ENCODE measurements around the gene AFF1. TPM values are rescaled to one million over a fixed set of nuclear protein-coding genes. Genes with fewer than 3 reads are reported as not detected.

Gene AFF1
- total RNA-seq, 2 experiments from 2014 or later, result 42.3 to 67.5 TPM

- peaks cover 19% of the 10 kb centered on the region for H3K4me1 Mint-ChIP-seq
- H3K4me3 Mint-ChIP-seq, result no peak overlapping the region
- H3K36me3 Mint-ChIP-seq, result no peaks in the 10 kb centered on the region
- peaks cover 4% of the 10 kb centered on the region for H3K27me3 Mint-ChIP-seq
- no peaks in the 10 kb centered on the region for H3K9me3 Mint-ChIP-seq (ENCODE audit: low read depth)
- CTCF ChIA-PET, result interaction anchor here (1.1 to 2.7 kb wide), 2 partner anchors 12 to 14 kb away, joined by 3 to 14 read pairs; no protein-coding TSS in a partner anchor
- ATAC-seq, result no peak
- peak overlapping the region; percentile 29 for H3K27ac Mint-ChIP-seq
- no peak for DNase-seq
These were observed 26.6 kb upstream of the AFF1 start for GRCh38 chr4:86908251-86908657.

- CTCF ChIA-PET, result interaction anchor here (0.7 to 2.7 kb wide), 2 partner anchors 12 to 356 kb away, joined by 6 to 14 read pairs; no protein-coding TSS in a partner anchor
- peaks cover 14% of the 10 kb centered on the region for H3K4me1 Mint-ChIP-seq
- H3K36me3 Mint-ChIP-seq, result no peaks in the 10 kb centered on the region
- H3K9me3 Mint-ChIP-seq (ENCODE audit: low read depth), result no peaks in the 10 kb centered on the region
- no peak overlapping the region for H3K4me3 Mint-ChIP-seq
- no peak overlapping the region for H3K27ac Mint-ChIP-seq
- no peaks in the 10 kb centered on the region for H3K27me3 Mint-ChIP-seq
- DNase-seq, result no peak
- ATAC-seq, result no peak
These were observed 25.1 kb upstream of the AFF1 start for GRCh38 chr4:86909546-86910295.

- no peaks in the 10 kb centered on the region for H3K9me3 Mint-ChIP-seq (ENCODE audit: low read depth)
- peaks cover 14% of the 10 kb centered on the region for H3K4me1 Mint-ChIP-seq
- ATAC-seq (no peak), DNase-seq (no peak)
- no peak overlapping the region for H3K27ac Mint-ChIP-seq
- CTCF ChIA-PET, result interaction anchor here (2.7 kb wide), 1 partner anchor 12 kb away, joined by 14 read pairs; no protein-coding TSS in a partner anchor
- H3K27me3 Mint-ChIP-seq, result no peaks in the 10 kb centered on the region
- H3K4me3 Mint-ChIP-seq, result no peak overlapping the region
- no peaks in the 10 kb centered on the region for H3K36me3 Mint-ChIP-seq
These were observed 24.4 kb upstream of the AFF1 start for GRCh38 chr4:86910369-86910768.

GRCh38 chr4:86910820-86911684, 23.8 kb upstream of the AFF1 start:
- Mint-ChIP-seq H3K9me3 (ENCODE audit: low read depth) (no peaks in the 10 kb centered on the region), H3K27ac (no peak overlapping the region)
- CTCF ChIA-PET, result interaction anchor here (0.7 kb wide), 1 partner anchor 12 kb away, joined by 3 read pairs; no protein-coding TSS in a partner anchor

GRCh38 chr4:86916392-86916791, 18.4 kb upstream of the AFF1 start:
- CTCF ChIA-PET, result no interaction called here
- DNase-seq, result no peak
- no peak overlapping the region for H3K4me3 Mint-ChIP-seq
- no peaks in the 10 kb centered on the region for H3K36me3 Mint-ChIP-seq
- H3K27me3 Mint-ChIP-seq, result no peaks in the 10 kb centered on the region
- H3K4me1 Mint-ChIP-seq, result peaks cover 5% of the 10 kb centered on the region
- no peak overlapping the region for H3K27ac Mint-ChIP-seq
- no peak for ATAC-seq
- no peaks in the 10 kb centered on the region for H3K9me3 Mint-ChIP-seq (ENCODE audit: low read depth)

More at GRCh38 chr4:86910820-86911684, 23.8 kb upstream of the AFF1 start:
- DNase-seq (no peak), ATAC-seq (no peak)
- no peaks in the 10 kb centered on the region for H3K36me3 Mint-ChIP-seq
- H3K4me3 Mint-ChIP-seq, result no peak overlapping the region
- no peaks in the 10 kb centered on the region for H3K27me3 Mint-ChIP-seq
- H3K4me1 Mint-ChIP-seq, result peaks cover 12% of the 10 kb centered on the region

- Mint-ChIP-seq H3K27ac (no peak overlapping the region), H3K27me3 (no peaks in the 10 kb centered on the region), H3K9me3 (ENCODE audit: low read depth) (no peaks in the 10 kb centered on the region), H3K36me3 (no peaks in the 10 kb centered on the region), H3K4me3 (no peak overlapping the region), H3K4me1 (peaks cover 5% of the 10 kb centered on the region)
- ATAC-seq, result no peak
- CTCF ChIA-PET, result no interaction called here
- DNase-seq, result no peak
These were observed 17.4 kb upstream of the AFF1 start for GRCh38 chr4:86917212-86918039.

- H3K36me3 Mint-ChIP-seq, result no peaks in the 10 kb centered on the region
- CTCF ChIA-PET, result interaction anchor here (0.7 to 7.2 kb wide), 4 partner anchors 13 to 420 kb away, joined by 3 to 123 read pairs (median 4); no protein-coding TSS in a partner anchor
- no peaks in the 10 kb centered on the region for H3K27me3 Mint-ChIP-seq
- no peak overlapping the region for H3K4me3 Mint-ChIP-seq
- no peaks in the 10 kb centered on the region for H3K9me3 Mint-ChIP-seq (ENCODE audit: low read depth)
- DNase-seq, result no peak
- no peak for ATAC-seq
- H3K27ac Mint-ChIP-seq, result no peak overlapping the region
- H3K4me1 Mint-ChIP-seq, result peaks cover 5% of the 10 kb centered on the region
These were observed 16.2 kb upstream of the AFF1 start for GRCh38 chr4:86918539-86919072.

GRCh38 chr4:86919561-86920223, 15.1 kb upstream of the AFF1 start:
- ATAC-seq, result no peak
- Mint-ChIP-seq H3K27ac (no peak overlapping the region), H3K4me1 (peaks cover 5% of the 10 kb centered on the region), H3K36me3 (no peaks in the 10 kb centered on the region), H3K27me3 (no peaks in the 10 kb centered on the region), H3K9me3 (ENCODE audit: low read depth) (no peaks in the 10 kb centered on the region), H3K4me3 (no peak overlapping the region)
- CTCF ChIA-PET, result interaction anchor here (0.7 to 7.2 kb wide), 6 partner anchors 11 to 230 kb away, joined by 3 to 123 read pairs (median 4); no protein-coding TSS in a partner anchor
- no peak for DNase-seq

- no peak overlapping the region for H3K27ac Mint-ChIP-seq
- H3K4me3 Mint-ChIP-seq, result no peak overlapping the region
These were observed 13.1 kb upstream of the AFF1 start for GRCh38 chr4:86921608-86922252.

GRCh38 chr4:86924811-86925210, 10.0 kb upstream of the AFF1 start:
- H3K27ac Mint-ChIP-seq, result no peak overlapping the region
- CTCF ChIA-PET, result interaction anchor here (3.8 to 7.2 kb wide), 3 partner anchors 9 to 173 kb away, joined by 40 to 123 read pairs (median 46); partner anchors contain the start of gene AFF1

More at GRCh38 chr4:86921608-86922252, 13.1 kb upstream of the AFF1 start:
- DNase-seq, result no peak
- CTCF ChIA-PET, result interaction anchor here (0.6 to 7.2 kb wide), 34 partner anchors 9 to 425 kb away, joined by 3 to 123 read pairs (median 6); partner anchors contain the start of gene AFF1
- no peak for ATAC-seq
- H3K4me1 Mint-ChIP-seq, result peaks cover 5% of the 10 kb centered on the region
- no peaks in the 10 kb centered on the region for H3K36me3 Mint-ChIP-seq
- H3K27me3 Mint-ChIP-seq, result no peaks in the 10 kb centered on the region
- H3K9me3 Mint-ChIP-seq (ENCODE audit: low read depth), result no peaks in the 10 kb centered on the region

GRCh38 chr4:86926435-86927086, 8.2 kb upstream of the AFF1 start:
- no peak for ATAC-seq
- peaks cover 4% of the 10 kb centered on the region for H3K36me3 Mint-ChIP-seq
- H3K27me3 Mint-ChIP-seq, result no peaks in the 10 kb centered on the region
- H3K4me1 Mint-ChIP-seq, result peaks cover 5% of the 10 kb centered on the region
- DNase-seq, result no peak
- no peak overlapping the region for H3K27ac Mint-ChIP-seq
- CTCF ChIA-PET, result interaction anchor here (0.8 kb wide), 1 partner anchor 9 kb away, joined by 3 read pairs; no protein-coding TSS in a partner anchor
- no peak overlapping the region for H3K4me3 Mint-ChIP-seq
- no peaks in the 10 kb centered on the region for H3K9me3 Mint-ChIP-seq (ENCODE audit: low read depth)

More at GRCh38 chr4:86924811-86925210, 10.0 kb upstream of the AFF1 start:
- Mint-ChIP-seq H3K9me3 (ENCODE audit: low read depth) (no peaks in the 10 kb centered on the region), H3K27me3 (no peaks in the 10 kb centered on the region), H3K36me3 (no peaks in the 10 kb centered on the region), H3K4me1 (peaks cover 8% of the 10 kb centered on the region), H3K4me3 (no peak overlapping the region)
- ATAC-seq, result no peak
- no peak for DNase-seq

Measured in activated CD8-positive, alpha-beta memory T cell treated with anti-CD3 and anti-CD28 coated beads, Interleukin-2, amount 10 ng/mL, durations not matched to agents 7 days and 5 days (primary cell).